Measurements from ENCODE around the gene RGS3.
A peak's percentile ranks its signal among the peaks of the same experiment; 100 is the strongest.

RGS3 gene

GRCh38 chr9:113590991-113591898, 127.7 kb downstream of the RGS3 start:
- DNase-seq, result peak in 1 of 2 experiments; percentile 70

GRCh38 chr9:113591899-113592625, 128.5 kb downstream of the RGS3 start:
- no peak for DNase-seq

DNA sequence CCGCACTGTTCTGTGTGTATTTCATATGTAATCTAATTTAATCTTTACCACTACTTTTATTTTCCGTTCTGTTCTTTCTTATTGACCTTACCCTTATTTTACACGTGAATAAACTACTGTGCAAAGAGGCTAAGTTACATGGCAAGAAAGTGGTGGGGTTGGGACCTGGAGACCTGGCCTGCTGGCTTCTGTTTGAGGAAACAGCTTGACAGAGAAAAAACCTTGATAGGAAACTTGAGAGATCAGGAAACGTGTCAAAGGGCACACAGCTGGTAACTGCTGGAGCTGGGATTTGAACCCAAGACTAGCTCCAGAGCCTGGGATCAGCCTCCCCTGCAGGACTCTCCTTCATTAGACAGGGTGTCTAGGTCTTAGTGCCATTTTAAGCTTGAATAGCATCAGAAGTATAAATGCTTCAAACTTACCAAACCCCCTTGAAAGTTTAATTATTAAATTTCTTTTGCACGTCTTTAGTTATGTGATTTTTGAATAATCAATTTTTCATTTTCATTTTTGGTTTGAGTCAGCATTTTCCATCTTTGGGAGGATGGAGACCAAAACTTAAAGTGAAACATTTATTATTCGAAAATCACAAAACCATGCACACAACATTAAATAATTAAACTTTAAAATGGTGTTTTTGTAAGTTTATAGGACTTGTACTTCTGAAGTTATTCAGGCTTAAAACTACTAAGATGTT, 129.5 kb downstream of the RGS3 start:
- DNase-seq, result no peak

DNA sequence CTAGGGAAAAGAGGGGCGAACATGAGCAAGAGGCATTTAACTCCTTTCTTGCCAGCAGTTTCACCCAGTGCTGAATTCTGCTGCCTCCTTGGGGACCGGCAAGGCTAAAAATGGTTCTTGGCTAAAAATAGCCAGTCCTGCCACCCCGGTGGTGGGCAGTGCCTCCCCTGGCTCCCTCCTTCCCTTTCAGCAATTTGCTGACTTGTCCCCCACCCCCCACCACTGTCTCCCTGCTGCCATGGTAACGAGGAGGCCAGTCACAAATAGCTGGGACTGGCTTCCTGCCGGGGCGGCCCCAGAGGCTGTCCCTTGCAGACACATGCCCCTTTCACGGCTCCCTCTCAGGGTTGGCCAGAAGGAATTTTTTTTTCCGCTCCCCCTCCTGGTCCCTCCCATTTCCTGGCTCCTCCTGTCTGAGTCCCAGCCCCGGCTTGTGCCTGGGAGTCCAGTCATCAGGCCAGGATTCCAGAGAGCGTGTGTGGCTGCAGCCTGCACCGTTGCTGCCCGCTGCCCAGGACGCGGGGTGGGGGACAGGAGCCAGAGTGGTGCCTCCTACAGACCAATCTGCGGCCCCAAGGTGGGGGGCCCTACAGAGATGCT, 130.3 kb downstream of the RGS3 start:
- no peak for DNase-seq

GRCh38 chr9:113594484-113595299, 131.2 kb downstream of the RGS3 start:
- DNase-seq, result no peak

DNA sequence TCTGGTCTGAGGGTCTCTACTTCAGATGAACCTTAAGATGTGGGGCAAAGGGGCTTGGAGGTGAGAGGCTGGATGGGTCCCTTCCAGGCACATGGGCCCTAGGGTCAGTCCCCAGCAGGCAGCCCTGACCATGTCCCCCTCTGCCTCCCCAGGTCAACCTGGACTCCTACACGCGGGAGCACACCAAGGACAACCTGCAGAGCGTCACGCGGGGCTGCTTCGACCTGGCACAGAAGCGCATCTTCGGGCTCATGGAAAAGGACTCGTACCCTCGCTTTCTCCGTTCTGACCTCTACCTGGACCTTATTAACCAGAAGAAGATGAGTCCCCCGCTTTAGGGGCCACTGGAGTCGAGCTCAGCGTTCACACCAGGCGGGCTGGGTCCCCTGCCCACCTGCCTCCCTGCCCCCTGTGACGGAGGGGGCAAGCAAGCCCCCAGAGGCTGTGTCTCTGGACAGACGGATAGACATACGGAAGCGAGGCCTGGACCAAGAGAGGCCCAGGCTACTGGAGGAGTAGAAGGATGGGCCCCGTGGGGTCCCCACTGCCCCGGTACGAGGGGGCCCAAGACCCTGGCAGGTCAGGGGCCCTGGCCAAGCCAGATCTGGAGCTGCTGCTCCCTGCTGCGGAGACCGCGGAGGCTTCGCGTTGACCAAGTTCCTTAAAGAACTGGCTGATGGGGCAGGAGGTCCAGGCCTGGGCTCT, 133.2 kb downstream of the RGS3 start:
- DNase-seq, result no peak

GRCh38 chr9:113597390-113598241, 134.1 kb downstream of the RGS3 start:
- no peak for DNase-seq

GRCh38 chr9:113598451-113598850, 134.9 kb downstream of the RGS3 start:
- DNase-seq, result no peak

- no peak for DNase-seq
Measured at GRCh38 chr9:113598883-113599282, 135.4 kb downstream of the RGS3 start.

GRCh38 chr9:113599646-113600022, 136.1 kb downstream of the RGS3 start:
- DNase-seq, result no peak

DNA sequence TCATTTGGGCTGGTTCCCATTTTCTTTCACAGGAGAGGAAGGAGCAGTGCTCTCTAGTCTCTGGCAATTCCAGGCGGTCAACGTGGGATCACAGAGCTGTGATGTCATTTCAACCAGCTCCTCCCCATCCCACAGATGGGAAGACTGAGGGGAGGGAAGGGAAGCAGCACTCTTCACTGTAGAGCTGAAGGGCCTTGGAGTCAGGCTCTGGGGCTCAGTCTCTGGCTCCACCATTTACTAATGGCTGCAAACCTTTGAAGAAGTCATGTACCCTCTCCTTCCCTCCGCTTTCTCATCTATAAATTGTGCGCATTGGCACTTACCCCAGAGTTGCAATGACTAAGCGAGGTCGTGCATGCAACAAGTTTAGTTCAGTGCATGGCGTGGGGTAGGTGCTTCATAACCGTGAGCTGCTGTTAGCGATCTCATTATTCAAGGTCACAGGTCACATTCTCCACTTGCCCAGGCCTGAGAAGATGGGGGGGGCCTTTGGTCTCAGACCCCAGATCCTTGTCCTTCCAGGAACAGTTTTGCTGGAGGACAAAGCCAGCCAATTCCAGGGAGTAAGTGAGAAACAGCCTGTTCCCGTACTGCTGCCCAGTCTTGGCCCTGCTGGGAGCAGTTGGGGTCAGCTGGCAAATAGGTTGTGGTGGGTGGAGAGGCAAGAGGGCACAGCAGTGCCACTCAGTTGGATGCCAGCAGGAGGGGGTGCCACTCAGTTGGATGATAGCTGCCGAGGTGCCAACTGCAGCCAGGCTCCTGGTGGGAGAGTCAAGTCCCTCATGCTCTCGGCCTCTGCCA, 136.7 kb downstream of the RGS3 start:
- DNase-seq, result no peak

DNA sequence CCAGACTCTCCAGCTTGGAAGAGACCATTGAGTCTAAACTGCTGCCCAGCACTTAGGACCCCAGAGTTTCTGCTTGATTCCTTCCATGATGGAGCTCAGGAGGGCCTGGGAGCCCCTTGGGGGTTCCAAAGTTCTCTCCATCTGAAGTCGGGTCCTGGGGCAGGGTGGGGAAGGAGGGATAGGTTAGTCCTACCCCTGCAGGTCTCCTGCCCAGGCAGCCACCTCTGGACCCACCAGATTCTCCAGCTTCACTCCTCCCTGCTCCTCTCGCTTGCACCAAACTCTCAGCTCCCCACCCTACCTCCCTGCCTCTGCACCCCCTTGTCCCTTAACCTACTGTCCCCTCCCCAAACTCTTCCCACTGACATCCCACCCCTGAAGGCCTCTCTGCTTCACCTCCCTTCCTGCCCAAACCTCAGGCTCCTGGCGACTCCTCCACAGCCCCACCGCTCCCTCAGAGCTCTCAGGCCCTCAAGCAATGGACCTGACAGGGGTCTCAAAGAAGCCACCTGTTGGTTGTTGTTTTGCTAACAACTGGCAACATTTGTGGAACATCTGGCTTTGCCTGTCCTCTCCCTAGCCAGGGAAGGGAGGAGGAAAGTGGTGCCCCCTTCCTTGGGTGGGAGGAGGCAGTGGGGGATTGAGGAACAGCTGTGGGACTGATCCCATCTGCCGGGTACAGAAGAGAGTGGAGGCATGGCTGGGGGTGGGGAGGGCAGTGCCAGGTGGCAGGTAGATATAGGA, 137.5 kb downstream of the RGS3 start:
- DNase-seq, result no peak

DNA sequence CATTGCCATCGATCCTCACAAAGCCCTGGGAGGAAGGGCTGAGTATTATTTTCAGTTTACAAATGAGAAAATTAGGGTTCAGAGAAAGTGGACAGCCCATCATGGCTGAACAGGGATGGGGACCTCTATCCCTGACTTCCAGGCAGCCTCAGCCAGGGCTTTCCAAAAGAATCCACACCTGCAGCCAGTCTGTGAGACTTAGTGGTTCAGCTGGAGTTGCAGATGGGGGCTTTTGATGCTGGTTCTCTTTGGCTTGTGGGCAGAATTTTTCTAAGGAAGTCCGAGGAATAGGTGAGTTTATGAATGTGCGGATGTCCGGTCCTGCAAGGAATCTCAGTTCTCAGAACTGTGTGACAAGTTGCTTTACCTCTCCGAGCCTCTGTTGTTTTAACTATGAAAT, 138.1 kb downstream of the RGS3 start:
- DNase-seq, result no peak

GRCh38 chr9:113602126-113603047, 138.9 kb downstream of the RGS3 start:
- DNase-seq, result peak; percentile 87 to 94

- no peak for DNase-seq
Measured at GRCh38 chr9:113603048-113603375, 139.5 kb downstream of the RGS3 start.

DNA sequence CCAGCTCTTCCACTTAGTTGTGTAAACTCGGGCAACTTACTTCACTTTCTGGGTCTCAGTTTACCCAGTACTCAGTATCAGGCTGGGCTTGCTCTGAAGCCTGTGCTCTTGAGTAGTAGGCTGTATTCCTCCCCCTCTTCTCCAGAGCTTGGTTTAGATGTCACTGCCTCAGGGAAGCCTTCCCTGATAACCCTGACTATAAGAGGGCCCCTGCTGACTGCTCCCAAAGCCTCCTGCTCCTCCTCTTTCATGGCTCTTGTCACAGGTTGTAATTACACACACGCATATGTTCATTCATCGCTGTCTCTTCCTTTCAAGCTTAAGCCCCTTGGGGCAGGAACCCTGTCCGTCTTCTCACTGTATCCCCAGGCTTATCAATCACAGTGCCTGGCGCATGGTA, 140.2 kb downstream of the RGS3 start:
- DNase-seq, result no peak

DNA sequence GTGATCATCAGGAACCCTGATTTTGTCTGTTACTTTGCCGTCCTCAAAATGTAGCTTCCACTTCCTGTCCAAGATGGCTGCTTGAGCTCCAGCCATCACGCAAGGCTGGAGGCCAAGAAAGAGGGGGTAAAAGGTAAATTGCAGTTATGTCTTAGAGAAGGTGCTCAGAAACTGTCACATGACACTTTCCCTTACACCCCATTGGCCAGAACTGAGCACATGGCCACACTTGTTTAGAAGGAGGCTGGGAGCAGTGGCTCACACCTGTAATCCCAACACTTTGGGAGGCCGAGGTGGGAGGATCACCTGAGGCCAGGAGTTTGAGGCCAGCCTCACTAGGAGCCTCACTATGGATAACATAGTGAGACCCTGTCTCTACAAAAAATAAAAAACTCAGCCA, 140.9 kb downstream of the RGS3 start:
- no peak for DNase-seq

GRCh38 chr9:113606510-113606909, 143.0 kb downstream of the RGS3 start:
- DNase-seq, result no peak
